GM19467 (cell line): ENCODE data around the gene TEX264.
"Not testable (repeated sequence)": the region's sequence is repeated elsewhere in the genome, so short reads cannot be mapped to it uniquely, and the experiment has no call there.

Experiments used
- ATAC-seq: cut with Tn5 transposase; IDR thresholded peaks from one replicate; pipeline ENCODE4 v1.9.1; 2021; ENCODE audit warnings: mild to moderate bottlenecking, moderate library complexity; ENCODE audit not compliant: unreplicated experiment

The TEX264 gene

DNA sequence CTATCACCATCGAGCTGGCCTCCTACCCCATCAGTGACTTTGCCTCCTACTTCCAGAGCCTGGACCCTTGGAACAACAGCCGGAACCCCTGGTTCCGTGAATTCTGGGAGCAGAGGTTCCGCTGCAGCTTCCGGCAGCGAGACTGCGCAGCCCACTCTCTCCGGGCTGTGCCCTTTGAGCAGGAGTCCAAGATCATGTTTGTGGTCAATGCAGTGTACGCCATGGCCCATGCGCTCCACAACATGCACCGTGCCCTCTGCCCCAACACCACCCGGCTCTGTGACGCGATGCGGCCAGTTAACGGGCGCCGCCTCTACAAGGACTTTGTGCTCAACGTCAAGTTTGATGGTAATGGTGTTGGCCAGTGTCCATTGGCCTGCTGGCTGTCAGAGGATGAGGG, 41.9 kb downstream of the TEX264 start:
- no peak for ATAC-seq

DNA sequence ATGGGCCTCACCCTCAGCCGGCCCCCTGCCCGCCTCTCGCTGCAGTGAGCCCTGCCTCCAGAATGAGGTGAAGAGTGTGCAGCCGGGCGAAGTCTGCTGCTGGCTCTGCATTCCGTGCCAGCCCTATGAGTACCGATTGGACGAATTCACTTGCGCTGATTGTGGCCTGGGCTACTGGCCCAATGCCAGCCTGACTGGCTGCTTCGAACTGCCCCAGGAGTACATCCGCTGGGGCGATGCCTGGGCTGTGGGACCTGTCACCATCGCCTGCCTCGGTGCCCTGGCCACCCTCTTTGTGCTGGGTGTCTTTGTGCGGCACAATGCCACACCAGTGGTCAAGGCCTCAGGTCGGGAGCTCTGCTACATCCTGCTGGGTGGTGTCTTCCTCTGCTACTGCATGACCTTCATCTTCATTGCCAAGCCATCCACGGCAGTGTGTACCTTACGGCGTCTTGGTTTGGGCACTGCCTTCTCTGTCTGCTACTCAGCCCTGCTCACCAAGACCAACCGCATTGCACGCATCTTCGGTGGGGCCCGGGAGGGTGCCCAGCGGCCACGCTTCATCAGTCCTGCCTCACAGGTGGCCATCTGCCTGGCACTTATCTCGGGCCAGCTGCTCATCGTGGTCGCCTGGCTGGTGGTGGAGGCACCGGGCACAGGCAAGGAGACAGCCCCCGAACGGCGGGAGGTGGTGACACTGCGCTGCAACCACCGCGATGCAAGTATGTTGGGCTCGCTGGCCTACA, 44.4 kb downstream of the TEX264 start:
- no peak for ATAC-seq

DNA sequence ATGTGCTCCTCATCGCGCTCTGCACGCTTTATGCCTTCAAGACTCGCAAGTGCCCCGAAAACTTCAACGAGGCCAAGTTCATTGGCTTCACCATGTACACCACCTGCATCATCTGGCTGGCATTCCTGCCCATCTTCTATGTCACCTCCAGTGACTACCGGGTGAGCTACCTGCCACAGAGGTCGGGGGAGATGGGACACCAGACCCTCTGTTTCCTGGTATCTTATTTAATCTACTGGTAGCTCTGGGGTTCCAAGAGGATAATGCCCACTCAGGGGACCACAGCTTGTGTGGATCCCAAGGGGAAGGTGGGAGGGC, 44.9 kb downstream of the TEX264 start:
- ATAC-seq = no peak

DNA sequence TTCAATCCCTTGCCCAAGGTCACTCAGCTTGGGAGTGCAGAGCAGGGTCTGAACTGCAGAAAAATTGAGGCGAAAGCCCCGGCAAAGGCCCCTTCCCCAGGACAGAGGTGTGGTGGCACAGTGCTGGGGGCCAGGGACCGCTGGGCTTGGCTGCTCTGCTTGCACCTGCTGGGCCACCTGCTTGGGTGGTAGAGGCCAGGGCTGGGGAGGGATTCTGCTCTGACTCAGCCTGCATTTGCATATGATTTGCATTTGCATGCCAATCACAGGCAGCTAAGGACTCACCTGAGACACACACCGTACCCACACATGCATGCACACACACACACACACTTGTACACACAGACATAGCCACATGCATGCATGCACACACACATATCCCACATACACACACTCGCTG, 45.8 kb downstream of the TEX264 start:
- ATAC-seq = no peak

DNA sequence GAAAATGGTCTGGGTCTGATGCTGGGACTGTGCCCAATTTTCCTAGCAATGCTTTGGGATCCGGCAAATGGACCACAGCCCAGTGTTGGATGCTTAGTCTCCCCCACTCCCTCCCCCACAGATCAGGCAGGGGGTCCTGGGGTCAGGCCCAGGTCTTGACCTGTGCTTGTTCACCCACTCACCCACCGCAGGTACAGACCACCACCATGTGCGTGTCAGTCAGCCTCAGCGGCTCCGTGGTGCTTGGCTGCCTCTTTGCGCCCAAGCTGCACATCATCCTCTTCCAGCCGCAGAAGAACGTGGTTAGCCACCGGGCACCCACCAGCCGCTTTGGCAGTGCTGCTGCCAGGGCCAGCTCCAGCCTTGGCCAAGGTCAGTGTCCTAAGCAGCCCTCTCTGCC, 46.4 kb downstream of the TEX264 start:
- ATAC-seq = no peak

DNA sequence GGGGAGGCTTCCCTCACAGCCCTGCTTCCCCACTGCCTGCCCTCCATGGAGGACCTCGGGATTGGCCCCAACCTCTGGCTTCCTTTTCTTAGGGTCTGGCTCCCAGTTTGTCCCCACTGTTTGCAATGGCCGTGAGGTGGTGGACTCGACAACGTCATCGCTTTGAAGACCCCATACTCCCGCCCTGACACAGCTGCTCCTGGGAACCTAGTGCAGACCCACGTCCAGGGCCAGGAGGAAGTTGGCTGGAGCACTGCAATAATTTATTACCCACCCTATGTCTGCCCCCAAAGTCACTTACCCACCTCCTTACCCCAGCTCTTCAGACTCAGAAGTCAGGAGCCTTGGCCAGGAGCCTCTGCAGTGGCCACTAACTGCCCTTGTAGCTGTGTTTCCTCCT, 46.9 kb downstream of the TEX264 start:
- no peak for ATAC-seq

DNA sequence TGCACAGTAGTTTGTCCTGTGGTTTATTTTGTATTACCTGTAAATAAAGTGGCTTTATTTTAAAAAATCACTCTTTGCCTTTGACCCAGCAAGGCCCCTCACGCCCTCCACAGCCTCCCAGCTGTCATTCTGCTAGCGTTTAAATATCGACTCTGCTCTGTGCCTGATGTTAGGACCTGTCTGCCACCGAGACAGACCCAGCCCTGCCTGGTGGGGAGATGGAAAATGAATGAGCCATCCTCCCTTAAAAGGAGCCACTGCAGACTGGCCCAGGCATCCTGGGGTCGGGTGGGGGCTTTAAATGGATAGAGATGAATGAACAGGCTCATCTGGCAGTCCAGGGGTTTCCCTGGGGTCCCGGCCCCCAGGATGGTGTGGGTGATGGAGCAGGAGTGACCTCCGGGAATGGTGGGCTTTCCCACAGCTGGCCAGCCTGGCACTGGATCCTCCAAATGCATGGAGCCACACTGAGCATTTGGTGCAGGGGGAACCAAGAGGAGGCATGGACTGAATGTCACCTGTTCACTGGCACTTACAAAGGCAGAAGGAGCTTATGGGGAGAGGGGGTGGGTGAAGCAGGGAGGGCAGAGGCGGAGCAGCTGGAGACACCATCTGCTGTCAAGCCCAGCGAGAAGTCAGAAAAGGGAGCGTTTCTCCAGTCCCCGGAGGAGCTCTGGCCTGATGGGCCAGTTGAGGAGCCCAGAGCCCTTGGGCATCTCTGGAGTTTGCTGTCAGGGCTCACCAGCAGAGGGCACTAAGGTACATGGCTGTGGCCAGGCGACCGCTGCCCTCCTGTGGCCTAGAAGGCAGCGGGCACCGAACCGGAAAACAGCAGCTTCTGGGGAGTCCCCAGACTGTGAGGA, 47.7 kb downstream of the TEX264 start:
- no peak for ATAC-seq

DNA sequence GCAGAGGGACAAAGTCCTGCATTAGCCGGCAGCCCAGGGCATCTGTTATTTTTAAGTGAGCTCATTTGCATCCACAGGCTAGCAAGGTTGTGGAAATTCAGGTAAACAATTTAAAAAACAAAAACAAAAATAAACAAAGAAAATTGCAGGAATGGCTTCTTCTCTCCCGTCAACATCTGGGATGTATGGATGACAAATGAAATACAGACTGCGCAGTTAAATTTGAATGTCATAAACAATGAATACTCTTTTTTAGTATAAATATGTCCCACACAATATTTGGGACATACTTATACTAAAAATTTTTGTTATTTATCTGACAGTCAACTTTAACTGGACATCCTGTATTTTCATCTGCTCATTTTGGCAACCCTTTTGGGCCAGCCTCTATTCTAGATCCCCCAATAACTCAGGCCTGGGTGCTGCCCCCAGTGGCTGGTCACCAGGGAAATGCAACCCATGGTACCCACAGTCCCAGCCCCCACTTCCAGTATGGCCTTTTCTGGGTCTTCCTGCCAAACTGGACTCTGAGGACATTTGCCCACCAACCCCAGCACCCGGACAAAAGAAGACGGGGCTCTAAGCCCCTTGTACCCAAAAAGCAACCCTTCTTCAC, 48.5 kb downstream of the TEX264 start:
- ATAC-seq = no peak

DNA sequence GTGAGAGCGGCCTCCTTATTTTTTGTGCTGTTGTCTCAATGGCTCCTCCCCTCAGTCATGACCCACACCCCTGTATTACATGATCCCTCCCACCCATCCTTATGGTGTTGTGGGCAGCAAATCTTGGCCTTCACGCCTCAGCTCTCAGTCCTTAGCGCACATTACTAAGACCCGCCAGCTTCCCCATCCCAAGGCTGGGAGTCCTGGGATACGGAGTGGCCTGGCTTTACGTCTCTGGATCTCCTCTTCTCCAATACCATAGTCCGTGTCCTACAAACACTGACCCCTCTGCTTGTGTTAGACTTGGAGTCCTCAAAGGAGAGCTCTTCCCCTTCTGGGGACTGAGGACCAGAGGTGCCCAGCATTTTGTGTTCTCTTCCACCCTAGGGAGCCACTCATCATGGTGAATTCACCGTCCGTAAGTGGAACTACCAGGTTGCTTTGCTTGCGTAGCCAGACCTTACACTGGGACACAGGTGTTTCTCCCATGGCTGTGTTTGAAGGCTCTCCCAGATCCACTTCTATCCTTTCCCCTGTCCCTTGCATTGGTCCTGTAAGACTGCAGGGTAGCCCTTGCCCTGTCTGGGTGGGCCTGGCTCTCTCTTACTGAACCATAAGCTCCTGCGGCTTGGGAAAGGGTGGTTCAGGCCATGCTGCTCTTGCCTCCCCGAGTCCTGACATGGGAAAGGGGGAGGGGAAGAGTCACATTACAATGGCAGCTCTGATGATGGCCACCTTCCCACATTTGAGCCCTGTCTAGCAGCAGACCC, 49.4 kb downstream of the TEX264 start:
- no peak for ATAC-seq

DNA sequence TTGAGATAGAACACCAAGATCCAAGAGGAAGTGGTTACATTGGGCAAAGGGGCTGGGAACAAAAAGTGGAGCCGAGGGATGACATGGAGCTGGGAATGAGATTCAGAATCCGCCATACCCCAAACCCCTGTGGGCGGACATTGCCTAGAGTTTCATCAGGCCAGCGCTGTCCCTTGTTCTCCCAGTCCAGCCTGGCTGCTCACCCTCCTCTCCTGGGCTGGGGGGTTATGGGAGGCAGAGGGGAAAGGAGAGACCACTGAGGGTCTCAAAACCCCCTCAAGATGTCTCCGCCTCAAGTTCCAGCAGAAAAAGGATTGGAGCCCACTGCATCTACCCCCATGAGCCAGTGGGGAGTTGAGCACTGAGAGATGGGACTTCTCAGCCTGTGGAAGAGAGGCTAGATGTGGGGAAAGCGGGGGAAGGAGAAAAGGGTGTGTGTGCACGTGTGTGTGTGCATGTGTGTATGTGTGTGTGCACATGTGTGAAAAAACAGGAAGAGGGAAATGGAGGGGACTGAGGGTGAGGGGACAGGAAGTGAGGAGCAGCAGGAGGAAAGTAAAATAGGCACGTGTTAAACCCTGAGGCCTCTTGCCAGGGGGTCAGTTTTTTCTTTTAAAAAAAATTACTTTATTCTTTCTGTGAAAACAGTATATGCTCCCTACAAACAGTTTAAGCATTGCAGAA, 50.2 kb downstream of the TEX264 start:
- no peak for ATAC-seq

DNA sequence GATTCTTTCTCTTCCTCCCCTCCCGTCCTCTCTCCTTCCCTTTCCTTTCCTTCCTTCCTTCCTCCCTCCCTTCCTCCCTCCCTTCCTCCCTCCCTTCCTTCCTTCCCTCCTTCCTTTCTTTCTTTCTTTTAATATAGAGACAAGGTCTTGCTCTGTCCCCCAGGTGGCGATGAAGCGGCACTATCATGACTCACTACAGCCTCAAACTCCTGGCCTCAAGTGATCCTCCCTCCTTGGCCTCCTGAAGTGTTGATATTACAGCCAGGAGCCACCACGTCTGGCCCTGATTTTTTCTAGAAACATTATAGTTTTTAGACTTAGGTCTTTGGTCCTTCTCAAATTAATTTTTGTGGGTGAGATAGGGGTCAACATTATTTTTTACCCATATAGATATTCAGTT, 51.3 kb downstream of the TEX264 start:
- no peak for ATAC-seq

DNA sequence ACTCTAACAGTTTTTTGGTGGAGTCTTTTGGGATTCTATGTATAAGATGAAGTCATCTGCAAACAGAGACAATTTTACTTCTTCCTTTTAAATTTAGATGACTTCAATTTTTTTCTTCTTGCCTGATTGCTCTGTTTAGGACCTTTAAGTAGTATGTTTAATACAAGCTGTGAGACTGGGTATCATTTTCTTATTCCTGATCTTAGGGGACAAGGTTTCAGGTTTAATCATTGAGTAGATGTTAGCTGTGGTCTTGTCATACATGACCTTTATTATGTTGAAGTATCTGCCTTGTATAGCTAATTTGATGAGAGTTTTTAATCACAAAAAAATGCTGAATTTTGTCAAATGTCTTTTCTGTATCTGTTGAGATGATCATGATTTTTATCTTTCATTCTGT, 56.4 kb downstream of the TEX264 start:
- no peak for ATAC-seq

DNA sequence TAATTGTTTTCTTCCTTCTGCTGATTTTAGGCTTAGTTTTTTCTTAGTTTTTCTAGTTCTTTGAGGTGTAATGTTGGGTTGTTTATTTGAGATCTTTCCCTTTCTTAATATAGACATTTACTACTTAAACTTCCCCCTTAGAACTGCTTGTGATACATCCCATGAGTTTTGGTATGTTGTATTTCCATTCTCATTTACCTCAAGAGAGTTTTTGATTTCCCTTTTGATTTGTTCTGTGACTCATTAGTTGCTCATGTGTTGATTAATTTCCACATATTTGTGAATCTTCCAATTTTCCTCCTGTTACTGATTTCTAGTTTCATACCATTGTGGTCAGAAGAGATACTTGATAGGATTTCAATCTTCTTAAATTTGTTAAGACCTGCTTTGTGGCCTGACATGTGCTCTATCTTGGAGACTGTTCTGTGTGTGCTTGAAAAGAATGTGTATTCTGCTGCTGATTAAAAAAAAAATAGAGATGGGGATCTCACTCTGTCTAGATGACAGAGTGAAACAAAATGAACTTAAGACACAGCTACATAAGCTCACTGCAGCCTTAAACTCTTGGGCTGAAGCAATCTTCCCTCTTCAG, 58.1 kb downstream of the TEX264 start:
- no peak for ATAC-seq

DNA sequence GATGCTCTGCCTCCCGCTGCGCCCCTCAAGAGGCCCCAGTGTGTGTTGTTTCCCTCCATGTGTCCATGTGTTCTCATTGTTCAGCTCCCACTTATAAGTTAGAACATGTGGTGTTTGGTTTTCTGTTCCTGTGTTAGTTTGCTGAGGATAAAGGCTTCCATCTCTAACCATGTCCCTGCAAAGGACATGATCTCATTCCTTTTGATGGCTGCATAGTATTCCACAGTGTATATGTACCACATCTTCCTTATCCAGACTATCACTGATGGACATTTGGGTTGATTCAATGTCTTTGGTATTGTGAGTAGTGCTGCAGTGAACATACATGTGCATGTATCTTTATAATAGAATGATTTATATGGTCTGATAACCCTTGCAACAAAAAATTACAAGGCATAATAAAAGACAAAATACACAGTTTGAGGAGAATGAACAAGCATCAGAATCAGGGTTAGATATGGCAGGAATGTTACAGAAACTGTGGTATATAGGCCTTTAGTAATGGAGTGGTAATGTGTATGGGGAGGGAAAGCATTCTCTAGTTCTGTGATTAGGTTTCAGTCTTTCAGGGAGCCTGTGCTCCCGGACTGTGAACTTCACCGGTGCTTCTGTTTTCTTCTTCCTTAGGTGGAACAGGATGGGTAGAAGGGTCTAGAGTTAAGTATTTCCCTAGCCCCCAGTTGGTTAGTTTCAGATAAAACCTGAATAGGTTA, 63.0 kb downstream of the TEX264 start:
- no peak for ATAC-seq

DNA sequence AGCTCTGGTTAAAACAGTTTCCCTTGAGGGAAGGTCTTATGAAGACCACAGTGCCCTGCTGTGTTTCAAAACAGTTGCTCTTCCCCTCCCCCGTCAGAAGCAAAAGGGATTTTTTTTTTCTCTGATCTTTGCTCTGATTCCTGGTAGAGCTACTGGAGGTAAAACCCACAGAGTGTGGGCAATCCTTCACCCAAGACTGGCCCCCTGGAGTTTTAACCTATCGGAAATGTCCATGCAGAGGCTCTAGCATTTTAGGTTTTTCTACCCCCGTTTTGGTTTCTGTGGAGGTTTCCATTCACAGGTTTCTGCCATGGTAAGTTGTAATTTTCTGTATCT, 63.5 kb downstream of the TEX264 start:
- ATAC-seq = no peak

DNA sequence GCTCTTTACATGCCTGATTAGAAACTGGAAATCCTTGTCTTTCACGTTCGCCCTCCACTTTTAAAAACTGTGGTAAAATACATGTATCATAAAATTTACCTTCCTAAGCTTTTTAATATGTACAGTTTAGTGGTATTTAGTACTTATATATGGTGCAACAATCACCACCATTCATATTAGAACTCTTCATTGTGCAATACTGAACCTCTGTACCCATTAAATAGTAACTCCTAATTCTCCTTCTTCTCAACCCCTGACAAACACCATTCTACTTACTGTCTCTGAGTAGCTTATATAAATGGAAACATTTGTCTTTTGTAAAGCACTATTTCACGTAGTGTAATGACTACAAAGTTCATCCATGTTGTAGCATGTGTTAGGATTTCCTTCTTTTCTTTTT, 64.0 kb downstream of the TEX264 start:
- ATAC-seq = no peak

DNA sequence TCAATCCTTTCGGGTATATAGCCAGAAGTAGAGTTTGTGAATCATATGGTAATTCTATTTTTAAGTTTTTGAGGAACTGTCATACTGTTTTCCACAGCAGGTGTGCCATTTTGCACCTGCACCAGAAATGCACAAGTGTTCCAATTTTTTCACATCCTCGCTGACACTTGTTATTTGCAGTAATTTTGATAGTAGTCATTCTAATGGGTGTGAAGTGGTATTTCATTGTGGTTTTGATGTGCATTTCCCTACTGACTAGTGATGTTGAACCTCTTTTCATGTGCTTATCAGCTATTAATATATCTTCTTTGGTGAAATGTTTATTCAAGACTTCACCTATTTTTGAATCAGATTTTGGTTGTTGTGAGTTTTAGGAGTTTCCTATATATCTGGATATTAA, 64.9 kb downstream of the TEX264 start:
- no peak for ATAC-seq

DNA sequence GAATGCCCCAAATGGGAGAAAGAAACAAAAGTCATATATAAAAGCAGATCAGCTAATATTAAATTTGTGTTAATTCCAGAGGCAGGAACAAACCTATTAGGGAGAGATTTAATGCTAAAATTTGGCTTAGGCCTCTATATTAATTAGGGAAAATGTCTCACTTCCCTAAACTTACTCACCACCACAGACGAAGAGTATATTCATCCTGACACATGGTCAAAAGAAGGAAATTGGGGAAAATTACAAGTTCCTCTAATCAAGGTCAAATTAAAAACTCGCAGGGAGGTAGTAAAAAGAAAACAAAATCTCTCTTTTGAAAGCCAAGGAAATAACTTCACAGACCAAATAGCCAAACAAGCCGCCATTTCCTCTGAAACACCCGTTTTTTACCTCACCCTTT, 68.1 kb downstream of the TEX264 start:
- no peak for ATAC-seq

DNA sequence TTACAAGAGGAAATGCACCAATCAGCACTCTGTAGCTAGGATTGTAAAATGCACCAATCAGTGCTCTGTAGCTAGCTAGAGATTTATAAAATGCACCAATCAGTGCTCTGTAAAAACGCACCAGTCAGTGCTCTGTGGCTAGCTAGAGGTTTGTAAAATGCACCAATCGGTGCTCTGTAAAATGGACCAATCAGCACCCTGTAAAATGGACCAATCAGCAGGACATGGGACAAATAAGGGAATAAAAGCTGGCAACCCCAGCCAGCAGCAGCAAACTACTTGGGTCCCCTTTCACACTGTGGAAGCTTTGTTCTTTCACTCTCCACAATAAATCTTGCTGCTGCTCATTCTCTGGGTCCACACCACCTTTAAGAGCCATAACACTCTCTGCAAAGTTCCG, 71.3 kb downstream of the TEX264 start:
- ATAC-seq = not testable (repeated sequence)

DNA sequence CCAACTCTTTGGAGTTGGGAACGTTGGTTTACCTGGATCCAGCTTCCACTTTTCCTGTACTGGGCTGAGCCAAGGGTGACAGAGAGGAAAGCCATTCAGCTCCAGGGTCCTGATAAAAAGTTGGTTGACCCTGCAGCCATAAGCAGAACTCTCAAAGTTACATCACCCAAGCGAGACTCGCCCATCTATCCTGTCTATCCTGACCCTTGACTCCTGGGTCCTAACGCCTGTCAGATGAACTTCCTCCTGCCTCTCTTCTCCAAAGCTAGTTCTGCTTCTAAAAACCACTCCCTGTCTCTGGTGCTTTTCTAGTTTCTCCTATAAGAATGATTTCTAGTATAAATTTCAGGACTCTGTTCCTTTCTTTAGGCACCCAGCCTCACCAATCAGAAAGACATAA, 71.9 kb downstream of the TEX264 start:
- ATAC-seq = not testable (repeated sequence)
